Neural progenitor cell (in vitro differentiated cells): ENCODE results near the gene CD14. TPM values are rescaled to one million over a fixed set of nuclear protein-coding genes. Genes with fewer than 3 reads are reported as not detected.

Experiments used
- DNase-seq: peaks from one replicate; pipeline ENCODE4 v3.0.0-alpha.2; 2016; ENCODE audit warnings: low spot score
- H2AFZ ChIP-seq: fragments of 200-600 bp; sonication (generic); replicated peaks from 2 replicates; pipeline ENCODE4 v1.6.1; 2016; ENCODE audit warnings: antibody characterized with exemption
- H3F3A ChIP-seq: fragments of 200-600 bp; sonication (generic); 2 replicates; pipeline ENCODE4 v1.6.1; 2016; ENCODE audit warnings: antibody characterized with exemption, low read depth
- H3K27ac ChIP-seq: fragments of 200-600 bp; sonication (generic); 2 replicates; pipeline ENCODE4 v1.5.1; 2016; ENCODE audit warnings: mild to moderate bottlenecking
- H3K27me3 ChIP-seq: fragments of 200-600 bp; sonication (generic); 2 replicates; pipeline ENCODE4 v1.6.1; 2016; ENCODE audit warnings: mild to moderate bottlenecking, moderate library complexity
- H3K36me3 ChIP-seq: fragments of 200-600 bp; sonication (generic); 2 replicates; pipeline ENCODE4 v1.5.1; 2016
- H3K4me1 ChIP-seq: fragments of 200-600 bp; sonication (generic); 2 replicates; pipeline ENCODE4 v1.6.1; 2016; ENCODE audit warnings: mixed run types
- H3K4me2 ChIP-seq: fragments of 200-600 bp; sonication (generic); 2 replicates; pipeline ENCODE4 v1.6.1; 2016
- H3K4me3 ChIP-seq: fragments of 200-600 bp; sonication (generic); 2 replicates; pipeline ENCODE4 v1.5.1; 2016
- H3K79me2 ChIP-seq: fragments of 200-600 bp; sonication (generic); 2 replicates; pipeline ENCODE4 v1.6.1; 2016; ENCODE audit warnings: low read depth
- H3K9ac ChIP-seq: fragments of 200-600 bp; sonication (generic); 2 replicates; pipeline ENCODE4 v1.6.1; 2016
- H3K9me3 ChIP-seq: fragments of 200-600 bp; sonication (generic); 2 replicates; pipeline ENCODE4 v1.5.1; 2016; ENCODE audit warnings: low read depth
- H4K20me1 ChIP-seq: fragments of 200-600 bp; sonication (generic); 2 replicates; pipeline ENCODE4 v1.6.1; 2016; ENCODE audit warnings: low read depth
- H3K27ac Mint-ChIP-seq: 3 replicates; pipeline ENCODE4 v1.8.0; 2021; ENCODE audit warnings: mixed read lengths
- H3K27me3 Mint-ChIP-seq: 2 replicates; pipeline ENCODE4 v1.8.0; 2022; ENCODE audit warnings: low read depth, mild to moderate bottlenecking, inconsistent platforms, moderate library complexity, mixed read lengths; ENCODE audit not compliant: insufficient read depth
- H3K36me3 Mint-ChIP-seq: 3 replicates; pipeline ENCODE4 v1.8.0; 2021; ENCODE audit warnings: mixed read lengths
- H3K4me1 Mint-ChIP-seq: 3 replicates; pipeline ENCODE4 v1.8.0; 2021; ENCODE audit warnings: mixed read lengths
- H3K4me3 Mint-ChIP-seq: 3 replicates; pipeline ENCODE4 v1.8.0; 2021; ENCODE audit warnings: mild to moderate bottlenecking, moderate library complexity, mixed read lengths
- H3K9me3 Mint-ChIP-seq: 3 replicates; pipeline ENCODE4 v1.8.0; 2020; ENCODE audit warnings: mixed read lengths
- EZH2 ChIP-seq: fragments of 200-600 bp; sonication (generic); IDR thresholded peaks from 2 replicates; pipeline ENCODE4 v1.6.1; 2017; ENCODE audit warnings: antibody characterized with exemption, mild to moderate bottlenecking, moderate library complexity
- EZH2phosphoT487 ChIP-seq: fragments of 200-600 bp; sonication (generic); IDR thresholded peaks from 2 replicates; pipeline ENCODE4 v1.6.1; 2017; ENCODE audit warnings: antibody characterized with exemption
- microRNA-seq: library from miRNA; unstranded; fragments of <30 nt; microRNA quantifications from one replicate; pipeline ENCODE4, GENCODE V29; 2016
- total RNA-seq: library from RNA; depleted of rRNA; stranded (reverse); fragments of >200 nt; gene quantifications from 2 replicates; pipeline ENCODE4 v1.2.3, GENCODE V29; 2015; ENCODE audit warnings: low replicate concordance
- TF ChIP-seq, protein P1 (sequence below): fragments of 200-600 bp; sonication (generic); IDR thresholded peaks from 2 replicates; pipeline ENCODE4 v1.5.1; 2017; ENCODE audit warnings: antibody characterized with exemption, mild to moderate bottlenecking

CD14 gene
- total RNA-seq, 1 donor from 2014 or later: not detected

DNA sequence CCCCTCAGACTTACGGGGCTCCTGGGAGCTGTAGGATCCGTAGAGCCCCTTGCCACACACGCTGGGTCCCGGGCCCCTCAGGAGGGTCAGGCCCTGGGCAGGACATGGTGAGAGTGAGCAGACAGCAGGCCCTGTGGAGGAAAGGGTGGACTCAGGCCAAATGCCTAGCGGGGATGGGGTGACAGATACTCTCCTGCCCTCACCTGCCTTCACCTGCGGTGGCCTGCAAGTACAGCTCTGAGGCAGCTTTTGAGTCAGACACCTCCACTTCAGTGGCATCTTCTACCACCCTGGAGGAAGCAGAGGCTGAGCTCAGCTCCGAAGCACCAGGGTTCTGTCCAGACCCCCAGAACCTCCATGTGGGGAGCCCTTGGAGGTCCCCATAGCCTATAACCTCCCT, 42.1 kb downstream of the CD14 start:
- TF ChIP-seq, protein P1, sequence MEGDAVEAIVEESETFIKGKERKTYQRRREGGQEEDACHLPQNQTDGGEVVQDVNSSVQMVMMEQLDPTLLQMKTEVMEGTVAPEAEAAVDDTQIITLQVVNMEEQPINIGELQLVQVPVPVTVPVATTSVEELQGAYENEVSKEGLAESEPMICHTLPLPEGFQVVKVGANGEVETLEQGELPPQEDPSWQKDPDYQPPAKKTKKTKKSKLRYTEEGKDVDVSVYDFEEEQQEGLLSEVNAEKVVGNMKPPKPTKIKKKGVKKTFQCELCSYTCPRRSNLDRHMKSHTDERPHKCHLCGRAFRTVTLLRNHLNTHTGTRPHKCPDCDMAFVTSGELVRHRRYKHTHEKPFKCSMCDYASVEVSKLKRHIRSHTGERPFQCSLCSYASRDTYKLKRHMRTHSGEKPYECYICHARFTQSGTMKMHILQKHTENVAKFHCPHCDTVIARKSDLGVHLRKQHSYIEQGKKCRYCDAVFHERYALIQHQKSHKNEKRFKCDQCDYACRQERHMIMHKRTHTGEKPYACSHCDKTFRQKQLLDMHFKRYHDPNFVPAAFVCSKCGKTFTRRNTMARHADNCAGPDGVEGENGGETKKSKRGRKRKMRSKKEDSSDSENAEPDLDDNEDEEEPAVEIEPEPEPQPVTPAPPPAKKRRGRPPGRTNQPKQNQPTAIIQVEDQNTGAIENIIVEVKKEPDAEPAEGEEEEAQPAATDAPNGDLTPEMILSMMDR: no peak
- TF ChIP-seq EZH2: no peak
- no peak for TF ChIP-seq EZH2phosphoT487
- no peaks in the 10 kb centered on the region for H3K4me1 ChIP-seq
- H3K9ac ChIP-seq: no peak overlapping the region
- no peak overlapping the region for H3K4me2 ChIP-seq
- H3K79me2 ChIP-seq: no peaks in the 10 kb centered on the region
- no peaks in the 10 kb centered on the region for H4K20me1 ChIP-seq
- no peaks in the 10 kb centered on the region for H3F3A ChIP-seq
- no peaks in the 10 kb centered on the region for H3K36me3 ChIP-seq
- no peak overlapping the region for H3K27ac Mint-ChIP-seq
- no peaks in the 10 kb centered on the region for H3K9me3 Mint-ChIP-seq
- peaks cover 4% of the 10 kb centered on the region for H3K27me3 Mint-ChIP-seq
- no peak overlapping the region for H3K4me3 Mint-ChIP-seq
- H3K9me3 ChIP-seq: no peaks in the 10 kb centered on the region
- no peaks in the 10 kb centered on the region for H3K27me3 ChIP-seq
- no peak overlapping the region for H3K27ac ChIP-seq
- H3K4me3 ChIP-seq: no peak overlapping the region
- no peaks in the 10 kb centered on the region for H3K36me3 Mint-ChIP-seq
- no peaks in the 10 kb centered on the region for H3K4me1 Mint-ChIP-seq
- no peak for DNase-seq
- no peak overlapping the region for H2AFZ ChIP-seq

DNA sequence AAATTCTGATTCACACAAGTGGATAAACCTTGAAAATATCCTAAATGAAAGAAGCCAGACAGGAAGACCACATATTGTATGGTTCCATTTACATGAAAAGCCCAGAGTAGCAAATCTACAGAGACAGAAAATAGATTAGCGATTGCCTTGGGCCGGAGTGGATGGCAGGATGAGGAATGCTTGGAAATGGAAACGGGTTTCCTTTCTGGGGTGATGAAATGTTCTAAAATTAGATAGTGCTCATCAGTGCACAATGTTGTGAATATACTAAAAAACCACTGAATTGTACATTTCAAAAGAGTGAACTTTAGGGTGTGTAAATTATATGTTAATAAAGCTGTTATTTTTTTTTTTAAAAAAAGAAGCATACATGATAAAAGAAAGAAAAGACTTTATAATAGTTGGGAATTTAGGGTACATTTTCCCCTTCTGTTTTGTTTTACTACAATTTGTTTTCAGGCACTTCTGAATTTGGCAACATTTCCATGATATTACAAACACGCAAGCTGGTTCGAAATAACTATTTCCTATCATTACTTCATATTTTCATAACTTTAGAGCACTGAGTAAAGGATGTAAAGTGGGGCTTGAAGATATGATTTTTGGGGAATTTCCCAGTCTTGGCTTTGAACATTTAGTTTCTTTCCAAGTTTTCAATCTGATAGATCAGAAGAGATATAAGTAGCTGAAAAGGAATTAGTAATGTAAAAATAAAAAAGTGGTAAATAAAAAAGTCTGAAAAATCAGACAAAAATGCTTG, 44.5 kb downstream of the CD14 start:
- Histone ChIP-seq H3K27ac (no peak overlapping the region), H3K4me3 (no peak overlapping the region), H3K4me2 (no peak overlapping the region), H3K27me3 (no peaks in the 10 kb centered on the region), H3K9me3 (no peaks in the 10 kb centered on the region), H3K9ac (no peak overlapping the region), H3K36me3 (no peaks in the 10 kb centered on the region), H2AFZ (no peak overlapping the region), H3F3A (no peaks in the 10 kb centered on the region), H3K4me1 (no peaks in the 10 kb centered on the region), H3K79me2 (no peaks in the 10 kb centered on the region), H4K20me1 (no peaks in the 10 kb centered on the region)
- Mint-ChIP-seq H3K36me3 (no peaks in the 10 kb centered on the region), H3K4me3 (no peak overlapping the region), H3K27me3 (peaks cover 4% of the 10 kb centered on the region), H3K4me1 (no peaks in the 10 kb centered on the region), H3K9me3 (peaks cover under 1% of the 10 kb centered on the region), H3K27ac (no peak overlapping the region)
- TF ChIP-seq EZH2: no peak
- TF ChIP-seq EZH2phosphoT487: no peak
- DNase-seq: no peak

DNA sequence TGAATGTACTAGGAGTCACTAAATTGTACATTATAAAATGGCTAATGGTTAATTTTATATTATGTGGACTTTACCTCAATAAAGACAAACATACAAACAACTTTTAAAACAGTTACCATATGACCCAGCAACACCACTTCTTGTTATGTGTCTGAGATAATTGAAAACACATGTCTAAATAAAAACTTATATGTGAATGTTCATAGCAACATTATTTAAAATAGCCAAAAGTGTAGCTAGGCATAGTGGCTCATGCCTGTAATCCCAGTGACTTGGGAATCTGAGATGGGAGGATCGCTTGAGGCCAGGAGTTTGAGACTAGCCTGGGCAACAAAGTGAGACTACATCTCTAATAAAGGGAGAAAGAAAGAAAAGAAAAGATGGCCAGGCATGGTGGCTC, 45.5 kb downstream of the CD14 start:
- Mint-ChIP-seq H3K27ac (no peak overlapping the region), H3K27me3 (peaks cover 4% of the 10 kb centered on the region)

More for the DNA sequence above, 45.5 kb downstream of the CD14 start:
- H3K4me3 Mint-ChIP-seq: no peak overlapping the region
- no peaks in the 10 kb centered on the region for H3K79me2 ChIP-seq
- no peaks in the 10 kb centered on the region for H3K36me3 Mint-ChIP-seq
- H3K4me1 Mint-ChIP-seq: no peaks in the 10 kb centered on the region
- H3K4me2 ChIP-seq: no peak overlapping the region
- no peaks in the 10 kb centered on the region for H4K20me1 ChIP-seq
- H3K27me3 ChIP-seq: no peaks in the 10 kb centered on the region
- no peak overlapping the region for H3K27ac ChIP-seq
- H3K9me3 Mint-ChIP-seq: peaks cover 3% of the 10 kb centered on the region
- no peak overlapping the region for H3K4me3 ChIP-seq
- H3K36me3 ChIP-seq: no peaks in the 10 kb centered on the region
- DNase-seq: no peak
- no peak overlapping the region for H2AFZ ChIP-seq
- H3K9ac ChIP-seq: no peak overlapping the region
- no peaks in the 10 kb centered on the region for H3K4me1 ChIP-seq
- no peaks in the 10 kb centered on the region for H3F3A ChIP-seq
- H3K9me3 ChIP-seq: no peaks in the 10 kb centered on the region
- no peak for TF ChIP-seq EZH2phosphoT487
- no peak for TF ChIP-seq EZH2
- TF ChIP-seq, protein P1: no peak

Small RNA genes lying within 50 kb of the gene (microRNA-seq; reads per million reads assigned to microRNA genes)
- not detected for gene MIR3655

Other genes starting within 250 kb of the CD14 start
- 83.4 and 110 TPM in 2 replicates for gene ANKHD1, start 231.3 kb downstream of the CD14 start, total RNA-seq
- 0.53 and 1.1 TPM in 2 replicates for gene EIF4EBP3, start 85.5 kb downstream of the CD14 start, total RNA-seq
- gene SRA1, start 75.7 kb downstream of the CD14 start, total RNA-seq: 16.9 and 26.9 TPM in 2 replicates
- 20.7 and 23.6 TPM in 2 replicates for gene APBB3, start 68.6 kb downstream of the CD14 start, total RNA-seq
- 20.7 and 26.7 TPM in 2 replicates for gene SLC35A4, start 68.3 kb downstream of the CD14 start, total RNA-seq
- 17.8 and 106 TPM in 2 replicates for gene TMCO6, start 6.3 kb upstream of the CD14 start, total RNA-seq
- 53.8 and 59.4 TPM in 2 replicates for gene NDUFA2, start 14.5 kb upstream of the CD14 start, total RNA-seq
- 97.0 and 131 TPM in 2 replicates for gene IK, start 14.7 kb upstream of the CD14 start, total RNA-seq
- 6.9 and 15.1 TPM in 2 replicates for gene WDR55, start 31.7 kb upstream of the CD14 start, total RNA-seq
- 0.37 and 1.1 TPM in 2 replicates for gene DND1, start 40.4 kb upstream of the CD14 start, total RNA-seq
- 44.9 and 45.7 TPM in 2 replicates for gene HARS1, start 58.2 kb upstream of the CD14 start, total RNA-seq
- gene HARS2, start 58.3 kb upstream of the CD14 start, total RNA-seq: 30.6 and 34.1 TPM in 2 replicates
- 62.2 and 71.5 TPM in 2 replicates for gene ZMAT2, start 67.3 kb upstream of the CD14 start, total RNA-seq
- 0.19 and 0.24 TPM in 2 replicates for gene PCDHA1, start 153.0 kb upstream of the CD14 start, total RNA-seq
- gene PCDHA2, start 161.7 kb upstream of the CD14 start, total RNA-seq: 3.7 and 5.9 TPM in 2 replicates
- gene PCDHA3, start 167.9 kb upstream of the CD14 start, total RNA-seq: 2.8 and 4.0 TPM in 2 replicates
- gene PCDHA4, start 173.9 kb upstream of the CD14 start, total RNA-seq: 9.7 and 13.7 TPM in 2 replicates
- 2.4 and 2.7 TPM in 2 replicates for gene PCDHA5, start 188.4 kb upstream of the CD14 start, total RNA-seq
- 2.0 and 2.8 TPM in 2 replicates for gene PCDHA6, start 194.8 kb upstream of the CD14 start, total RNA-seq
- gene PCDHA7, start 201.1 kb upstream of the CD14 start, total RNA-seq: 0.36 and 2.7 TPM in 2 replicates
- 0.90 and 1.6 TPM in 2 replicates for gene PCDHA8, start 208.0 kb upstream of the CD14 start, total RNA-seq
- gene PCDHA9, start 215.2 kb upstream of the CD14 start, total RNA-seq: 2.0 TPM in 2 replicates
- gene PCDHA10, start 222.7 kb upstream of the CD14 start, total RNA-seq: 8.0 and 11.7 TPM in 2 replicates
- gene PCDHA11, start 235.8 kb upstream of the CD14 start, total RNA-seq: 5.4 and 6.3 TPM in 2 replicates
- gene PCDHA12, start 242.1 kb upstream of the CD14 start, total RNA-seq: 3.4 and 5.9 TPM in 2 replicates
- gene PCDHA13, start 248.9 kb upstream of the CD14 start, total RNA-seq: 1.9 and 2.3 TPM in 2 replicates